ENCODE results near the gene AAGAB. TPM values are rescaled to one million over a fixed set of nuclear protein-coding genes. Genes with fewer than 3 reads are reported as not detected.

AAGAB gene
- total RNA-seq, 1 experiment from 2014 or later: 52.0 TPM

GRCh38 chr15:67172172-67172571, 82.3 kb downstream of the AAGAB start:
- Histone ChIP-seq H3K4me1 (ENCODE audit: control insufficient read depth in 1 of 2, insufficient read depth in 2 of 2, low read length in 2 of 2) (peaks cover 28 to 65% of the 10 kb centered on the region in 2 experiments), H3K4me2 (ENCODE audit: low read length) (no peak overlapping the region), H3K9ac (ENCODE audit: low read length) (no peak overlapping the region), H3K27me3 (ENCODE audit: insufficient read depth, low read length) (no peaks in the 10 kb centered on the region), H4K20me1 (ENCODE audit: insufficient read depth) (no peaks in the 10 kb centered on the region), H2AFZ (ENCODE audit: low read depth, low read length, poor library complexity, severe bottlenecking) (no peak overlapping the region), H3K27ac (ENCODE audit: low read depth, low read length) (no peak overlapping the region), H3K9me2 (ENCODE audit: insufficient read depth) (no peaks in the 10 kb centered on the region), H3K79me2 (ENCODE audit: insufficient read depth, low read length) (peaks cover 27% of the 10 kb centered on the region; the same call in 1 of the 2 replicates), H3K4me3 (replicated peaks in 1 of 2; ENCODE audit: low read depth in 1 of 2, low read length in 2 of 2) (no peak overlapping the region), H3K36me3 (ENCODE audit: control insufficient read depth in 1 of 2, insufficient read depth in 2 of 2, low read length in 2 of 2) (peaks cover 2 to 60% of the 10 kb centered on the region in 2 experiments; a peak in 2 of 4 replicates), H3K9me3 (ENCODE audit: control insufficient read depth in 1 of 2, insufficient read depth in 1 of 2, low read depth in 1 of 2, low read length in 2 of 2) (no peaks in the 10 kb centered on the region)
- intact Hi-C loops (cut with micrococcal nuclease): loop anchor here (10.0 kb wide), 1 partner anchor 227 kb away; no protein-coding TSS in a partner anchor
- RAD21 ChIA-PET (ENCODE audit: low non-redundant PET in 1 of 2, low total read pairs in 2 of 2, uncharacterized antibody in 2 of 2, unreplicated experiment in 2 of 2): no interaction called here
- ATAC-seq (no peak), DNase-seq (ENCODE audit: low read depth, low spot score) (no peak)
- 0 out of 2 replicates have a peak, but pooled peaks have one; percentile 29 for TF ChIP-seq FOSL1 (IDR thresholded peaks at IDR 0.05; ENCODE audit: low read depth)
- no peak for TF ChIP-seq SRF (IDR thresholded peaks at IDR 0.05; ENCODE audit: low read depth)
- TF ChIP-seq CTCF (IDR thresholded peaks at IDR 0.05 in 2 of 3, conservative IDR thresholded peaks at IDR 0.05 in 1 of 3; ENCODE audit: borderline replicate concordance in 1 of 3, insufficient read depth in 1 of 3, low read depth in 2 of 3, low read length in 2 of 3): no peak
- TF ChIP-seq REST (IDR thresholded peaks at IDR 0.05; ENCODE audit: low read depth): no peak
- CTCF ChIA-PET: no interaction called here
- BruUV-seq (replicated peaks): no TSS peak
- POLR2A ChIA-PET: no interaction called here

Measured in HCT116 (cell line).